K562 (cell line): ENCODE data around the gene BRSK1. TPM values are rescaled to one million over a fixed set of nuclear protein-coding genes. Genes with fewer than 3 reads are reported as not detected.

Experiments used
- ATAC-seq: fragments of 200-7000 bp; cut with Tn5 transposase; 3 replicates; pipeline ENCODE4 v1.9.1; 2020; ENCODE audit warnings: moderate library complexity
- BruUV-seq: library from RNA; stranded (reverse); fragments of 400-500 nt; replicated peaks from 2 replicates; lab custom pipeline; 2021; lab: Mats Ljungman, UMichigan
- CTCF ChIA-PET: fragments of 300-600 bp; formaldehyde crosslinking; extraction: SDS; loops from one replicate; lab custom pipeline; 2021; ENCODE audit warnings: low intra/inter-chr PET ratio; lab: Yijun Ruan, JAX
- POLR2A ChIA-PET: fragments of 300-600, 350-650 bp; sonication (Branson Sonifier 250); formaldehyde crosslinking; extraction: SDS; loops from one replicate; lab custom pipeline; 2021; ENCODE audit warnings: antibody characterized with exemption, inconsistent platforms; lab: Yijun Ruan, JAX
- DNase-seq, 4 experiments: peaks; one replicate each; pipeline versions ENCODE4 v3.0.0 to v3.0.0-alpha.2; 2011 to 2018; ENCODE audit warnings: low spot score in 3 of 4, mixed read lengths in 3 of 4; ENCODE audit errors: extremely low read depth in 1 of 4
- FAIRE-seq: peaks from 2 replicates; lab custom pipeline; 2011; peaks lifted over from hg19 to GRCh38; lab: Jason Lieb, UNC
- H2AFZ ChIP-seq: 2 replicates; pipeline ENCODE4 v1.6.0; 2011; ENCODE audit warnings: low read depth, low read length, control low read depth, inconsistent platforms
- H3K27ac ChIP-seq: fragments of 200-600 bp; 3 replicates; pipeline ENCODE4 v1.8.0; 2011; ENCODE audit warnings: low read depth, mild to moderate bottlenecking, control low read depth, inconsistent platforms, low read length, moderate library complexity, mixed read lengths; ENCODE audit errors: extremely low read depth
- H3K27me3 ChIP-seq, 2 experiments: fragments of 300-600 bp in 1 of 2; 2 replicates in 1 of 2; 3 replicates in 1 of 2; pipeline versions ENCODE4 v1.6.0 to v1.8.0; 2011; ENCODE audit warnings: inconsistent platforms in 2 of 2, low read length in 2 of 2, mild to moderate bottlenecking in 1 of 2, mixed read lengths in 1 of 2, moderate library complexity in 1 of 2; ENCODE audit not compliant: control insufficient read depth in 2 of 2, insufficient read depth in 2 of 2
- H3K36me3 ChIP-seq: fragments of 300-600 bp; 3 replicates; pipeline ENCODE4 v1.8.0; 2011; ENCODE audit warnings: mild to moderate bottlenecking, low read length, inconsistent platforms; ENCODE audit not compliant: control insufficient read depth, insufficient read depth
- H3K4me1 ChIP-seq, 2 experiments: fragments of 200-600 bp in 1 of 2; replicated peaks in 1 of 2; 2 replicates in 1 of 2; 3 replicates in 1 of 2; pipeline versions ENCODE4 v1.5.1 to v1.8.0; 2011; ENCODE audit warnings: inconsistent platforms in 2 of 2, low read length in 2 of 2, mild to moderate bottlenecking in 1 of 2, mixed read lengths in 1 of 2, moderate library complexity in 1 of 2; ENCODE audit not compliant: control insufficient read depth in 2 of 2, insufficient read depth in 2 of 2
- H3K4me2 ChIP-seq: 2 replicates; pipeline ENCODE4 v1.6.1; 2011; ENCODE audit warnings: low read length, control low read depth, inconsistent platforms, mixed read lengths; ENCODE audit not compliant: insufficient read depth
- H3K4me3 ChIP-seq: fragments of 200-600 bp; sonication (generic), shearing (Covaris generic); 2 replicates; pipeline ENCODE4 v1.5.1; 2016; ENCODE audit warnings: control low read depth, inconsistent platforms
- H3K79me2 ChIP-seq: fragments of 200-600 bp; 3 replicates; pipeline ENCODE4 v1.8.0; 2011; ENCODE audit warnings: low read length, inconsistent platforms; ENCODE audit not compliant: control insufficient read depth, insufficient read depth
- H3K9ac ChIP-seq, 2 experiments: 2 replicates each; pipeline versions ENCODE4 v1.6.0 to v1.6.1; 2011; ENCODE audit warnings: low read depth in 2 of 2, low read length in 2 of 2, control low read depth in 1 of 2, inconsistent platforms in 1 of 2, mild to moderate bottlenecking in 1 of 2, mixed read lengths in 1 of 2; ENCODE audit not compliant: insufficient read depth in 1 of 2
- H3K9me1 ChIP-seq: one replicate; pipeline ENCODE4 v1.6.0; 2011; ENCODE audit warnings: inconsistent platforms, mild to moderate bottlenecking, low read length, moderate library complexity; ENCODE audit not compliant: control insufficient read depth, insufficient read depth
- H3K9me3 ChIP-seq: replicated peaks from 2 replicates; pipeline ENCODE4 v1.5.1; 2011; ENCODE audit warnings: low read depth, low read length, inconsistent platforms; ENCODE audit not compliant: control insufficient read depth, insufficient read depth
- H4K20me1 ChIP-seq: replicated peaks from 2 replicates; pipeline ENCODE4 v1.6.1; 2011; ENCODE audit warnings: low read length, inconsistent platforms, mixed read lengths; ENCODE audit not compliant: control insufficient read depth, insufficient read depth
- POLR2G ChIP-seq: fragments of 200-400 bp; formaldehyde crosslinking; IDR thresholded peaks from 2 replicates; pipeline ENCODE4 v1.6.1; 2017; ENCODE audit warnings: low read depth, mild to moderate bottlenecking, antibody characterized with exemption, low read length, moderate library complexity
- WGBS: fragments of 100-300 bp; shearing (Covaris generic); methylation state at CpG from one replicate; pipeline ENCODE4 v1.1.6; 2016; ENCODE audit warnings: low coverage, mixed read lengths; ENCODE audit not compliant: insufficient coverage; ENCODE audit errors: missing lambda C conversion rate; 5-methylcytosine and 5-hydroxymethylcytosine counted together
- in situ Hi-C: fragments of 300-500 bp; cut with MboI; formaldehyde crosslinking; loops from 4 replicates; pipeline ENCODE4 v1.15.0; 2018; ENCODE audit warnings: inconsistent platforms, mixed read lengths
- intact Hi-C: fragments of 100-400 bp; cut with micrococcal nuclease; formaldehyde crosslinking; loops from 2 replicates; pipeline ENCODE4 v1.14.2; 2022
- polyA plus RNA-seq, 8 experiments: library from polyadenylated mRNA; depleted of rRNA in 4 of 8; stranded (reverse) in 5 of 8; unstranded in 3 of 8; fragments of >200 nt; fragmentation: Nextera tagmentation in 2 of 8; fragmentation: Illumina TruSeq in 1 of 8; extraction: Ambion mirVana in 2 of 8; extraction: Trizol in 1 of 8; gene quantifications; 2 replicates each; pipeline versions ENCODE4 v1.2.1 to v1.2.3, GENCODE V29; 2011 to 2014; ENCODE audit warnings: inconsistent platforms in 1 of 8, missing spikeins in 1 of 8
- total RNA-seq, 7 experiments: library from RNA; depleted of rRNA in 6 of 7; stranded (reverse); fragments of >200 nt in 6 of 7; fragmentation: Illumina TruSeq in 2 of 7; extraction: Trizol in 2 of 7; gene quantifications; 2 replicates each; pipeline versions ENCODE4 v1.2.1 to v1.2.3, GENCODE V29; 2011 to 2021; ENCODE audit warnings: low replicate concordance in 1 of 7
- TF ChIP-seq, protein P1 (sequence below): fragments of 450-650 bp; conservative IDR thresholded peaks from 2 replicates; pipeline ENCODE4 v1.6.1; 2016; ENCODE audit warnings: missing genetic modification characterization, low read depth, mild to moderate bottlenecking, control low read depth, missing compliant biosample characterization

BRSK1 gene
- total and polyA plus RNA-seq, 9 of the 15 experiments (the other 6 are each of a cell fraction or from before 2014, with no cell fraction given) = 1.7 to 9.3 (median 3.8) TPM; not detected in 2

DNA sequence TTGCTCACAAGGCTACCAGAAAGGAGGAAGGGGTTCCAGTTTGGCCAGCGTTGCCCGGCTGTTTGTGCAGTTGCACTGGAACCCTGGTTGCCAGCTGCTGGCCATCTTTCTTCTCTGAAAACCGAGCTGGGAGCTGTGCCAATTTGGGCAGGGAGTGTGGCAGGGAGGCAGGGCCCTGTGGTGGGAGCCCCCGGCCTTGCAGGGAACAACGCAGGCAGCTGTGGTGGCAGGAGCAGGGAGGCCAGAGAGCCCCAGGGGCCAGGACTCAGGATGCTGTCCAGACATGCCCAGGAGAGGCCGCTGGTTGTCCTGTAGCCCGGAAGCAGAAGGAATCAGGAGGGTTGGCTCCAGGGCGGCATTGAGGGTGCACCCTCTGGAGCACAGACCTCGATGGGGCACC is 60.6 kb downstream of the BRSK1 start:
- peaks cover 6% of the 10 kb centered on the region; the same call in 1 of the 2 replicates for H4K20me1 ChIP-seq
- H3K27ac ChIP-seq = no peak overlapping the region
- H3K9me3 ChIP-seq = no peaks in the 10 kb centered on the region
- no peak overlapping the region for H3K4me3 ChIP-seq
- H3K4me1 ChIP-seq = peaks cover 7 to 85% of the 10 kb centered on the region in 2 experiments; a peak in 4 of 5 replicates
- H2AFZ ChIP-seq = no peak overlapping the region
- H3K36me3 ChIP-seq = peaks cover 66% of the 10 kb centered on the region; the same call in 2 of the 3 replicates
- in situ Hi-C loops = no loop called here
- POLR2A ChIA-PET = interaction anchor here (0.8 to 1.3 kb wide), 2 partner anchors 8 to 63 kb away, joined by 3 to 4 read pairs; partner anchors contain the start of gene UBE2S
- WGBS = 80% methylated on average over 7 of the region's 9 CpGs
- H3K79me2 ChIP-seq = peaks cover 24% of the 10 kb centered on the region
- H3K9ac ChIP-seq = peak overlapping the region in 1 of 2 experiments; percentile 48; a peak in 1 of 4 replicates
- intact Hi-C loops = no loop called here
- DNase-seq (no peak), FAIRE-seq (no peak), ATAC-seq (no peak)
- H3K4me2 ChIP-seq = no peak overlapping the region
- CTCF ChIA-PET = no interaction called here
- no TSS peak for BruUV-seq
- H3K9me1 ChIP-seq = peaks cover 5% of the 10 kb centered on the region
- TF ChIP-seq, protein P1, sequence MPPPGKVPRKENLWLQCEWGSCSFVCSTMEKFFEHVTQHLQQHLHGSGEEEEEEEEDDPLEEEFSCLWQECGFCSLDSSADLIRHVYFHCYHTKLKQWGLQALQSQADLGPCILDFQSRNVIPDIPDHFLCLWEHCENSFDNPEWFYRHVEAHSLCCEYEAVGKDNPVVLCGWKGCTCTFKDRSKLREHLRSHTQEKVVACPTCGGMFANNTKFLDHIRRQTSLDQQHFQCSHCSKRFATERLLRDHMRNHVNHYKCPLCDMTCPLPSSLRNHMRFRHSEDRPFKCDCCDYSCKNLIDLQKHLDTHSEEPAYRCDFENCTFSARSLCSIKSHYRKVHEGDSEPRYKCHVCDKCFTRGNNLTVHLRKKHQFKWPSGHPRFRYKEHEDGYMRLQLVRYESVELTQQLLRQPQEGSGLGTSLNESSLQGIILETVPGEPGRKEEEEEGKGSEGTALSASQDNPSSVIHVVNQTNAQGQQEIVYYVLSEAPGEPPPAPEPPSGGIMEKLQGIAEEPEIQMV (tag) = no peak
- TF ChIP-seq POLR2G = peak; percentile 47; the same call in 1 of the 2 replicates
- no peaks in the 10 kb centered on the region for H3K27me3 ChIP-seq
